Measurements from ENCODE around the gene CYTH3.

GRCh38 chr7:6165521-6166320 is 106.7 kb downstream of the CYTH3 start:
- TF ChIP-seq, protein P1, sequence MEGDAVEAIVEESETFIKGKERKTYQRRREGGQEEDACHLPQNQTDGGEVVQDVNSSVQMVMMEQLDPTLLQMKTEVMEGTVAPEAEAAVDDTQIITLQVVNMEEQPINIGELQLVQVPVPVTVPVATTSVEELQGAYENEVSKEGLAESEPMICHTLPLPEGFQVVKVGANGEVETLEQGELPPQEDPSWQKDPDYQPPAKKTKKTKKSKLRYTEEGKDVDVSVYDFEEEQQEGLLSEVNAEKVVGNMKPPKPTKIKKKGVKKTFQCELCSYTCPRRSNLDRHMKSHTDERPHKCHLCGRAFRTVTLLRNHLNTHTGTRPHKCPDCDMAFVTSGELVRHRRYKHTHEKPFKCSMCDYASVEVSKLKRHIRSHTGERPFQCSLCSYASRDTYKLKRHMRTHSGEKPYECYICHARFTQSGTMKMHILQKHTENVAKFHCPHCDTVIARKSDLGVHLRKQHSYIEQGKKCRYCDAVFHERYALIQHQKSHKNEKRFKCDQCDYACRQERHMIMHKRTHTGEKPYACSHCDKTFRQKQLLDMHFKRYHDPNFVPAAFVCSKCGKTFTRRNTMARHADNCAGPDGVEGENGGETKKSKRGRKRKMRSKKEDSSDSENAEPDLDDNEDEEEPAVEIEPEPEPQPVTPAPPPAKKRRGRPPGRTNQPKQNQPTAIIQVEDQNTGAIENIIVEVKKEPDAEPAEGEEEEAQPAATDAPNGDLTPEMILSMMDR (IDR thresholded peaks at IDR 0.05; ENCODE audit: insufficient read depth, low read length, poor library complexity, severe bottlenecking): no peak
- TF ChIP-seq EZH2phosphoT487 (conservative IDR thresholded peaks at IDR 0.05; ENCODE audit: low read length): no peak

All from SU-DHL-6 (cell line).